GM23338 (cell line): Measurements from ENCODE around the gene LCP2. TPM values are rescaled to one million over a fixed set of nuclear protein-coding genes. Genes with fewer than 3 reads are reported as not detected.

Experiments used
- ATAC-seq: fragments of 200-7000 bp; cut with Tn5 transposase; 3 replicates; pipeline ENCODE4 v1.9.1; 2020
- DNase-seq: peaks from one replicate; pipeline ENCODE4 v3.0.0-alpha.2; 2015; ENCODE audit warnings: low spot score
- H2AFZ ChIP-seq: fragments of 200-600 bp; sonication (generic); 2 replicates; pipeline ENCODE4 v1.8.0; 2016; ENCODE audit warnings: antibody characterized with exemption, mild to moderate bottlenecking, moderate library complexity
- H3F3A ChIP-seq: fragments of 200-600 bp; sonication (generic); replicated peaks from 2 replicates; pipeline ENCODE4 v1.8.0; 2017; ENCODE audit warnings: antibody characterized with exemption, mixed run types, low read depth
- H3K27ac ChIP-seq: fragments of 200-600 bp; sonication (generic); 2 replicates; pipeline ENCODE4 v1.6.1; 2016; ENCODE audit warnings: low read depth
- H3K27me3 ChIP-seq: fragments of 200-600 bp; sonication (generic); 2 replicates; pipeline ENCODE4 v1.8.0; 2016; ENCODE audit warnings: mild to moderate bottlenecking, mixed run types, moderate library complexity; ENCODE audit not compliant: insufficient read depth
- H3K36me3 ChIP-seq: fragments of 200-600 bp; sonication (generic); 2 replicates; pipeline ENCODE4 v1.8.0; 2016; ENCODE audit warnings: mild to moderate bottlenecking; ENCODE audit not compliant: insufficient read depth
- H3K4me1 ChIP-seq: fragments of 200-600 bp; sonication (generic); 2 replicates; pipeline ENCODE4 v1.8.0; 2016; ENCODE audit warnings: mild to moderate bottlenecking, moderate library complexity; ENCODE audit not compliant: insufficient read depth
- H3K4me2 ChIP-seq: fragments of 200-600 bp; sonication (generic); 2 replicates; pipeline ENCODE4 v1.7.1; 2017; ENCODE audit warnings: mixed run types
- H3K4me3 ChIP-seq: fragments of 200-600 bp; sonication (generic); 2 replicates; pipeline ENCODE4 v1.6.1; 2016; ENCODE audit warnings: mixed run types
- H3K79me2 ChIP-seq: fragments of 200-600 bp; sonication (generic); replicated peaks from 2 replicates; pipeline ENCODE4 v1.8.0; 2017; ENCODE audit warnings: mild to moderate bottlenecking; ENCODE audit not compliant: insufficient read depth
- H3K9me2 ChIP-seq: fragments of 200-600 bp; sonication (generic); 2 replicates; pipeline ENCODE4 v1.8.0; 2017; ENCODE audit not compliant: insufficient read depth
- H4K20me1 ChIP-seq: fragments of 200-600 bp; sonication (generic); replicated peaks from 2 replicates; pipeline ENCODE4 v1.8.0; 2017; ENCODE audit warnings: mild to moderate bottlenecking; ENCODE audit not compliant: insufficient read depth
- H3K27ac Mint-ChIP-seq: 2 replicates; pipeline ENCODE4 v1.8.0; 2020; ENCODE audit warnings: inconsistent platforms, mild to moderate bottlenecking, moderate library complexity, mixed read lengths
- H3K27me3 Mint-ChIP-seq: 3 replicates; pipeline ENCODE4 v1.8.0; 2022; ENCODE audit warnings: low read depth, mild to moderate bottlenecking, moderate library complexity, mixed read lengths, inconsistent platforms; ENCODE audit not compliant: insufficient read depth, poor library complexity
- H3K36me3 Mint-ChIP-seq: 3 replicates; pipeline ENCODE4 v1.8.0; 2021; ENCODE audit warnings: low read depth, mild to moderate bottlenecking, inconsistent platforms, moderate library complexity, mixed read lengths
- H3K4me1 Mint-ChIP-seq: 3 replicates; pipeline ENCODE4 v1.8.0; 2020; ENCODE audit warnings: mild to moderate bottlenecking, inconsistent platforms, mixed read lengths
- H3K4me3 Mint-ChIP-seq: 3 replicates; pipeline ENCODE4 v1.8.0; 2021; ENCODE audit warnings: moderate library complexity, mild to moderate bottlenecking, inconsistent platforms, mixed read lengths
- H3K9me3 Mint-ChIP-seq: 3 replicates; pipeline ENCODE4 v1.8.0; 2020; ENCODE audit warnings: moderate library complexity, mild to moderate bottlenecking, inconsistent platforms, mixed read lengths
- EZH2phosphoT487 ChIP-seq: fragments of 200-600 bp; sonication (generic); IDR thresholded peaks from one replicate; pipeline ENCODE4 v1.8.1; 2018; ENCODE audit warnings: antibody characterized with exemption; ENCODE audit not compliant: unreplicated experiment
- NANOG ChIP-seq: IDR thresholded peaks from 2 replicates; pipeline ENCODE4 v1.6.1; 2016; ENCODE audit warnings: antibody characterized with exemption, borderline replicate concordance
- REST ChIP-seq: IDR thresholded peaks from one replicate; pipeline ENCODE4 v1.6.1; 2018; ENCODE audit warnings: antibody characterized with exemption; ENCODE audit not compliant: unreplicated experiment
- polyA plus RNA-seq: library from polyadenylated mRNA; unstranded; fragments of >200 nt; fragmentation: Nextera tagmentation; extraction: Ambion mirVana; gene quantifications from 2 replicates; pipeline ENCODE4 v1.2.1, GENCODE V29; 2016
- total RNA-seq: library from RNA; depleted of rRNA; stranded (reverse); fragments of >200 nt; shearing (Covaris generic); gene quantifications from 2 replicates; pipeline ENCODE4 v1.2.3, GENCODE V29; 2014
- TF ChIP-seq, protein P1 (sequence below): fragments of 250-450 bp; sonication (Bioruptor Pico); IDR thresholded peaks from 2 replicates; pipeline ENCODE4 v1.5.0; 2020; ENCODE audit warnings: mild to moderate bottlenecking, moderate library complexity
- TF ChIP-seq, protein P2 (sequence below), 2 experiments: fragments of 200-600 bp in 1 of 2; sonication (generic) in 1 of 2; conservative IDR thresholded peaks; 2 replicates each; pipeline versions ENCODE4 v1.5.1 to v1.6.1; 2016 to 2017; ENCODE audit warnings: antibody characterized with exemption in 2 of 2, low read depth in 2 of 2, mild to moderate bottlenecking in 2 of 2, moderate library complexity in 1 of 2

Gene LCP2
- total and polyA plus RNA-seq, 2 experiments from 2014 or later: 0.26 to 0.38 TPM

- no peak for TF ChIP-seq EZH2phosphoT487
Measured at GRCh38 chr5:170268884-170269283, 28.7 kb downstream of the LCP2 start (continued).

GRCh38 chr5:170268153-170268689, 29.4 kb downstream of the LCP2 start:
- peaks cover 31% of the 10 kb centered on the region for H3K4me1 ChIP-seq
- no peak overlapping the region for H3K27ac Mint-ChIP-seq
- no peak overlapping the region for H3K4me3 ChIP-seq
- no peak overlapping the region for H3K4me2 ChIP-seq
- no peak overlapping the region for H2AFZ ChIP-seq
- H3K27me3 Mint-ChIP-seq: peaks cover 4% of the 10 kb centered on the region
- H3K27ac ChIP-seq: no peak overlapping the region
- ATAC-seq (no peak), DNase-seq (no peak)
- H3K9me3 Mint-ChIP-seq: no peaks in the 10 kb centered on the region
- peaks cover 45% of the 10 kb centered on the region for H3K4me1 Mint-ChIP-seq
- H3F3A ChIP-seq: no peaks in the 10 kb centered on the region
- no peaks in the 10 kb centered on the region for H3K36me3 ChIP-seq
- H3K79me2 ChIP-seq: no peaks in the 10 kb centered on the region
- H3K36me3 Mint-ChIP-seq: no peaks in the 10 kb centered on the region
- H3K27me3 ChIP-seq: no peaks in the 10 kb centered on the region
- no peak overlapping the region for H3K4me3 Mint-ChIP-seq
- no peaks in the 10 kb centered on the region for H3K9me2 ChIP-seq
- no peaks in the 10 kb centered on the region for H4K20me1 ChIP-seq
- TF ChIP-seq EZH2phosphoT487: no peak
- no peak for TF ChIP-seq REST

DNA sequence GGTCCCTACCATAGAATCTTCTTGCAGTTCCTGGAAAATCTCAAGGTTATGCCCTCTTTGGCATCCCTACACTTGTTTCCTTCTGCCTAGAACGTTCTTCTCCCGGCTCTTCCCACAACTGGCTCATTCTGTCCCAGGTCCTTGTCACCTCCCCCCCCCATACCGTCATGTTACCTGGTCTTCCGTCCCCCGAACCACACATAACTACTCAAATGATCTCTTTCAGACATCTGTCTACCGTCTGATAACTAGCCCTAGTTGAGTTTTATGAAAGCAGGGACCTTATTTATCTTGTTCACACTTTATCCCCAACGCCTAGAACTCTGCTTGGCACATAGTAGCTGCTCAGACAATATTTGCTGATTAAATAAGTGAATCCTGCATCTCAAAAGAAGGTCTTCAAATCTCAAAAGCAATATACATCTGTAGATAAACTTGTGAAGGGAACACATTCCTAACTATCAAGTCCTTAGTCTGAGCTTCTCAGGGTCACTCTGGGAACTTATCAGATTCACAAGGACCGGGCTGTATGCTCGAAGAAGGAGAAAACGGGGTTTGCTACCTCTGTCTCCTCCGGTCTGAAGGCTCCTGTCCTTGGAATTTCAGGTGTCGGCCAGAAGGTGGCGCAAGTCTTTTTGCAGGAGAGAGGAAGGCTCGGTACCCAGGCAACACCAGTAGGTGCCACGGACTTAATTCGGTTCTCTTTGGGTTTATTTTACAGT, 30.0 kb downstream of the LCP2 start:
- no peaks in the 10 kb centered on the region for H3K9me3 Mint-ChIP-seq
- H3K27me3 ChIP-seq: no peaks in the 10 kb centered on the region
- peaks cover 4% of the 10 kb centered on the region for H3K27me3 Mint-ChIP-seq
- H3K4me3 ChIP-seq: no peak overlapping the region
- H3K4me1 ChIP-seq: peaks cover 33% of the 10 kb centered on the region
- TF ChIP-seq, protein P1, sequence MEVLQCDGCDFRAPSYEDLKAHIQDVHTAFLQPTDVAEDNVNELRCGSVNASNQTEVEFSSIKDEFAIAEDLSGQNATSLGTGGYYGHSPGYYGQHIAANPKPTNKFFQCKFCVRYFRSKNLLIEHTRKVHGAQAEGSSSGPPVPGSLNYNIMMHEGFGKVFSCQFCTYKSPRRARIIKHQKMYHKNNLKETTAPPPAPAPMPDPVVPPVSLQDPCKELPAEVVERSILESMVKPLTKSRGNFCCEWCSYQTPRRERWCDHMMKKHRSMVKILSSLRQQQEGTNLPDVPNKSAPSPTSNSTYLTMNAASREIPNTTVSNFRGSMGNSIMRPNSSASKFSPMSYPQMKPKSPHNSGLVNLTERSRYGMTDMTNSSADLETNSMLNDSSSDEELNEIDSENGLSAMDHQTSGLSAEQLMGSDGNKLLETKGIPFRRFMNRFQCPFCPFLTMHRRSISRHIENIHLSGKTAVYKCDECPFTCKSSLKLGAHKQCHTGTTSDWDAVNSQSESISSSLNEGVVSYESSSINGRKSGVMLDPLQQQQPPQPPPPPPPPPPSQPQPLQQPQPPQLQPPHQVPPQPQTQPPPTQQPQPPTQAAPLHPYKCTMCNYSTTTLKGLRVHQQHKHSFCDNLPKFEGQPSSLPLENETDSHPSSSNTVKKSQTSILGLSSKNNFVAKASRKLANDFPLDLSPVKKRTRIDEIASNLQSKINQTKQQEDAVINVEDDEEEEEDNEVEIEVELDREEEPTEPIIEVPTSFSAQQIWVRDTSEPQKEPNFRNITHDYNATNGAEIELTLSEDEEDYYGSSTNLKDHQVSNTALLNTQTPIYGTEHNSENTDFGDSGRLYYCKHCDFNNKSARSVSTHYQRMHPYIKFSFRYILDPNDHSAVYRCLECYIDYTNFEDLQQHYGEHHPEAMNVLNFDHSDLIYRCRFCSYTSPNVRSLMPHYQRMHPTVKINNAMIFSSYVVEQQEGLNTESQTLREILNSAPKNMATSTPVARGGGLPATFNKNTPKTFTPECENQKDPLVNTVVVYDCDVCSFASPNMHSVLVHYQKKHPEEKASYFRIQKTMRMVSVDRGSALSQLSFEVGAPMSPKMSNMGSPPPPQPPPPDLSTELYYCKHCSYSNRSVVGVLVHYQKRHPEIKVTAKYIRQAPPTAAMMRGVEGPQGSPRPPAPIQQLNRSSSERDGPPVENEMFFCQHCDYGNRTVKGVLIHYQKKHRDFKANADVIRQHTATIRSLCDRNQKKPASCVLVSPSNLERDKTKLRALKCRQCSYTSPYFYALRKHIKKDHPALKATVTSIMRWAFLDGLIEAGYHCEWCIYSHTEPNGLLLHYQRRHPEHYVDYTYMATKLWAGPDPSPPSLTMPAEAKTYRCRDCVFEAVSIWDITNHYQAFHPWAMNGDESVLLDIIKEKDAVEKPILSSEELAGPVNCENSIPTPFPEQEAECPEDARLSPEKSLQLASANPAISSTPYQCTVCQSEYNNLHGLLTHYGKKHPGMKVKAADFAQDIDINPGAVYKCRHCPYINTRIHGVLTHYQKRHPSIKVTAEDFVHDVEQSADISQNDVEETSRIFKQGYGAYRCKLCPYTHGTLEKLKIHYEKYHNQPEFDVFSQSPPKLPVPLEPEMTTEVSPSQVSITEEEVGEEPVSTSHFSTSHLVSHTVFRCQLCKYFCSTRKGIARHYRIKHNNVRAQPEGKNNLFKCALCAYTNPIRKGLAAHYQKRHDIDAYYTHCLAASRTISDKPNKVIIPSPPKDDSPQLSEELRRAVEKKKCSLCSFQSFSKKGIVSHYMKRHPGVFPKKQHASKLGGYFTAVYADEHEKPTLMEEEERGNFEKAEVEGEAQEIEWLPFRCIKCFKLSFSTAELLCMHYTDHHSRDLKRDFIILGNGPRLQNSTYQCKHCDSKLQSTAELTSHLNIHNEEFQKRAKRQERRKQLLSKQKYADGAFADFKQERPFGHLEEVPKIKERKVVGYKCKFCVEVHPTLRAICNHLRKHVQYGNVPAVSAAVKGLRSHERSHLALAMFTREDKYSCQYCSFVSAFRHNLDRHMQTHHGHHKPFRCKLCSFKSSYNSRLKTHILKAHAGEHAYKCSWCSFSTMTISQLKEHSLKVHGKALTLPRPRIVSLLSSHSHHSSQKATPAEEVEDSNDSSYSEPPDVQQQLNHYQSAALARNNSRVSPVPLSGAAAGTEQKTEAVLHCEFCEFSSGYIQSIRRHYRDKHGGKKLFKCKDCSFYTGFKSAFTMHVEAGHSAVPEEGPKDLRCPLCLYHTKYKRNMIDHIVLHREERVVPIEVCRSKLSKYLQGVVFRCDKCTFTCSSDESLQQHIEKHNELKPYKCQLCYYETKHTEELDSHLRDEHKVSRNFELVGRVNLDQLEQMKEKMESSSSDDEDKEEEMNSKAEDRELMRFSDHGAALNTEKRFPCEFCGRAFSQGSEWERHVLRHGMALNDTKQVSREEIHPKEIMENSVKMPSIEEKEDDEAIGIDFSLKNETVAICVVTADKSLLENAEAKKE (CRISPR knock-in tag): no peak
- no peak for TF ChIP-seq NANOG
- TF ChIP-seq, protein P2, sequence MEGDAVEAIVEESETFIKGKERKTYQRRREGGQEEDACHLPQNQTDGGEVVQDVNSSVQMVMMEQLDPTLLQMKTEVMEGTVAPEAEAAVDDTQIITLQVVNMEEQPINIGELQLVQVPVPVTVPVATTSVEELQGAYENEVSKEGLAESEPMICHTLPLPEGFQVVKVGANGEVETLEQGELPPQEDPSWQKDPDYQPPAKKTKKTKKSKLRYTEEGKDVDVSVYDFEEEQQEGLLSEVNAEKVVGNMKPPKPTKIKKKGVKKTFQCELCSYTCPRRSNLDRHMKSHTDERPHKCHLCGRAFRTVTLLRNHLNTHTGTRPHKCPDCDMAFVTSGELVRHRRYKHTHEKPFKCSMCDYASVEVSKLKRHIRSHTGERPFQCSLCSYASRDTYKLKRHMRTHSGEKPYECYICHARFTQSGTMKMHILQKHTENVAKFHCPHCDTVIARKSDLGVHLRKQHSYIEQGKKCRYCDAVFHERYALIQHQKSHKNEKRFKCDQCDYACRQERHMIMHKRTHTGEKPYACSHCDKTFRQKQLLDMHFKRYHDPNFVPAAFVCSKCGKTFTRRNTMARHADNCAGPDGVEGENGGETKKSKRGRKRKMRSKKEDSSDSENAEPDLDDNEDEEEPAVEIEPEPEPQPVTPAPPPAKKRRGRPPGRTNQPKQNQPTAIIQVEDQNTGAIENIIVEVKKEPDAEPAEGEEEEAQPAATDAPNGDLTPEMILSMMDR (conservative IDR thresholded peaks at IDR 0.05; ENCODE audit: low read depth in 2 of 2): peak; percentile 90 to 92
- no peak overlapping the region for H3K27ac ChIP-seq
- no peaks in the 10 kb centered on the region for H3K9me2 ChIP-seq
- DNase-seq (peak; percentile 93), ATAC-seq (peak; percentile 90)
- no peak overlapping the region for H3K4me3 Mint-ChIP-seq
- peaks cover 45% of the 10 kb centered on the region for H3K4me1 Mint-ChIP-seq
- no peaks in the 10 kb centered on the region for H3K79me2 ChIP-seq
- no peak overlapping the region for H3K27ac Mint-ChIP-seq
- no peak overlapping the region for H3K4me2 ChIP-seq
- H3K36me3 Mint-ChIP-seq: no peaks in the 10 kb centered on the region
- no peaks in the 10 kb centered on the region for H3K36me3 ChIP-seq
- H2AFZ ChIP-seq: no peak overlapping the region
- no peaks in the 10 kb centered on the region for H3F3A ChIP-seq
- H4K20me1 ChIP-seq: no peaks in the 10 kb centered on the region
